ENCODE results near the gene SLC38A1. TPM values are rescaled to one million over a fixed set of nuclear protein-coding genes. Genes with fewer than 3 reads are reported as not detected.

Gene SLC38A1
- total RNA-seq, 1 donor from 2014 or later: 140 TPM

Other genes with a start within 250 kb of the SLC38A1 start
- gene SLC38A2, start 103.7 kb upstream of the SLC38A1 start, total RNA-seq: 161 TPM

Data from Right ventricle myocardium inferior (tissue), 1 donor.